HG02588 (cell line): ENCODE data around the gene IL22RA1.

Source experiments
- ATAC-seq: cut with Tn5 transposase; IDR thresholded peaks from one replicate; pipeline ENCODE4 v1.9.1; 2021; ENCODE audit warnings: mild to moderate bottlenecking, moderate library complexity; ENCODE audit not compliant: unreplicated experiment

The IL22RA1 gene

GRCh38 chr1:24081190-24081589 is 61.8 kb downstream of the IL22RA1 start:
- ATAC-seq, result no peak

- ATAC-seq, result no peak
Measured at GRCh38 chr1:24080131-24080530, 62.8 kb downstream of the IL22RA1 start.

- no peak for ATAC-seq
Measured at GRCh38 chr1:24077278-24077978, 65.5 kb downstream of the IL22RA1 start.

GRCh38 chr1:24075946-24076345 is 67.0 kb downstream of the IL22RA1 start:
- ATAC-seq, result no peak

- no peak for ATAC-seq
Measured at GRCh38 chr1:24075590-24075854, 67.4 kb downstream of the IL22RA1 start.

- ATAC-seq, result no peak
Measured at GRCh38 chr1:24074817-24075589, 67.9 kb downstream of the IL22RA1 start.

GRCh38 chr1:24074196-24074595 is 68.7 kb downstream of the IL22RA1 start:
- ATAC-seq, result no peak

GRCh38 chr1:24071941-24072340 is 71.0 kb downstream of the IL22RA1 start:
- no peak for ATAC-seq

GRCh38 chr1:24070821-24071393 is 72.0 kb downstream of the IL22RA1 start:
- no peak for ATAC-seq

- no peak for ATAC-seq
Measured at GRCh38 chr1:24069817-24070216, 73.1 kb downstream of the IL22RA1 start.
